Chondrocyte (in vitro differentiated cells): ENCODE data around the gene CKM. TPM values are rescaled to one million over a fixed set of nuclear protein-coding genes. Genes with fewer than 3 reads are reported as not detected.

Source experiments
- DNase-seq: peaks from one replicate; pipeline ENCODE4 v3.0.0; 2021; ENCODE audit warnings: mixed read lengths, low spot score
- H3K27ac Mint-ChIP-seq: one replicate; pipeline ENCODE4 v1.8.0; 2021; ENCODE audit warnings: mild to moderate bottlenecking, moderate library complexity, mixed read lengths; ENCODE audit not compliant: unreplicated experiment
- H3K27me3 Mint-ChIP-seq: 2 replicates; pipeline ENCODE4 v1.8.0; 2021; ENCODE audit warnings: low read depth, mixed read lengths
- H3K36me3 Mint-ChIP-seq: 2 replicates; pipeline ENCODE4 v1.8.0; 2021; ENCODE audit warnings: low read depth, mixed read lengths
- H3K4me1 Mint-ChIP-seq: 2 replicates; pipeline ENCODE4 v1.8.0; 2021; ENCODE audit warnings: low read depth, mild to moderate bottlenecking, mixed read lengths
- H3K4me3 Mint-ChIP-seq: one replicate; pipeline ENCODE4 v1.8.0; 2021; ENCODE audit warnings: mild to moderate bottlenecking, moderate library complexity, mixed read lengths; ENCODE audit not compliant: unreplicated experiment
- H3K9me3 Mint-ChIP-seq: 2 replicates; pipeline ENCODE4 v1.8.0; 2021; ENCODE audit warnings: low read depth, mixed read lengths
- total RNA-seq: library from RNA; stranded (reverse); gene quantifications from 3 replicates; pipeline ENCODE4 v1.2.1, GENCODE V29; 2021
- TF ChIP-seq, protein P1 (sequence below): fragments of 200-600 bp; sonication (generic); IDR thresholded peaks from 2 replicates; pipeline ENCODE4 v1.5.0; 2021; ENCODE audit warnings: antibody characterized with exemption, mild to moderate bottlenecking, moderate library complexity

The CKM gene
- total RNA-seq, 1 donor from 2014 or later = not detected

- H3K36me3 Mint-ChIP-seq = peaks cover 26% of the 10 kb centered on the region
- TF ChIP-seq, protein P1, sequence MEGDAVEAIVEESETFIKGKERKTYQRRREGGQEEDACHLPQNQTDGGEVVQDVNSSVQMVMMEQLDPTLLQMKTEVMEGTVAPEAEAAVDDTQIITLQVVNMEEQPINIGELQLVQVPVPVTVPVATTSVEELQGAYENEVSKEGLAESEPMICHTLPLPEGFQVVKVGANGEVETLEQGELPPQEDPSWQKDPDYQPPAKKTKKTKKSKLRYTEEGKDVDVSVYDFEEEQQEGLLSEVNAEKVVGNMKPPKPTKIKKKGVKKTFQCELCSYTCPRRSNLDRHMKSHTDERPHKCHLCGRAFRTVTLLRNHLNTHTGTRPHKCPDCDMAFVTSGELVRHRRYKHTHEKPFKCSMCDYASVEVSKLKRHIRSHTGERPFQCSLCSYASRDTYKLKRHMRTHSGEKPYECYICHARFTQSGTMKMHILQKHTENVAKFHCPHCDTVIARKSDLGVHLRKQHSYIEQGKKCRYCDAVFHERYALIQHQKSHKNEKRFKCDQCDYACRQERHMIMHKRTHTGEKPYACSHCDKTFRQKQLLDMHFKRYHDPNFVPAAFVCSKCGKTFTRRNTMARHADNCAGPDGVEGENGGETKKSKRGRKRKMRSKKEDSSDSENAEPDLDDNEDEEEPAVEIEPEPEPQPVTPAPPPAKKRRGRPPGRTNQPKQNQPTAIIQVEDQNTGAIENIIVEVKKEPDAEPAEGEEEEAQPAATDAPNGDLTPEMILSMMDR = no peak
- no peak overlapping the region for H3K4me3 Mint-ChIP-seq
- no peaks in the 10 kb centered on the region for H3K27me3 Mint-ChIP-seq
- no peaks in the 10 kb centered on the region for H3K4me1 Mint-ChIP-seq
- no peak for DNase-seq
- H3K9me3 Mint-ChIP-seq = no peaks in the 10 kb centered on the region
- H3K27ac Mint-ChIP-seq = no peak overlapping the region
Observed at GRCh38 chr19:45352471-45352870, 29.8 kb upstream of the CKM start.

GRCh38 chr19:45352062-45352461 is 29.4 kb upstream of the CKM start:
- DNase-seq = peak; percentile 86
- no peaks in the 10 kb centered on the region for H3K27me3 Mint-ChIP-seq
- no peak overlapping the region for H3K27ac Mint-ChIP-seq
- no peak overlapping the region for H3K4me3 Mint-ChIP-seq
- peaks cover 24% of the 10 kb centered on the region for H3K36me3 Mint-ChIP-seq
- TF ChIP-seq, protein P1 = no peak
- no peaks in the 10 kb centered on the region for H3K9me3 Mint-ChIP-seq
- no peaks in the 10 kb centered on the region for H3K4me1 Mint-ChIP-seq

DNA sequence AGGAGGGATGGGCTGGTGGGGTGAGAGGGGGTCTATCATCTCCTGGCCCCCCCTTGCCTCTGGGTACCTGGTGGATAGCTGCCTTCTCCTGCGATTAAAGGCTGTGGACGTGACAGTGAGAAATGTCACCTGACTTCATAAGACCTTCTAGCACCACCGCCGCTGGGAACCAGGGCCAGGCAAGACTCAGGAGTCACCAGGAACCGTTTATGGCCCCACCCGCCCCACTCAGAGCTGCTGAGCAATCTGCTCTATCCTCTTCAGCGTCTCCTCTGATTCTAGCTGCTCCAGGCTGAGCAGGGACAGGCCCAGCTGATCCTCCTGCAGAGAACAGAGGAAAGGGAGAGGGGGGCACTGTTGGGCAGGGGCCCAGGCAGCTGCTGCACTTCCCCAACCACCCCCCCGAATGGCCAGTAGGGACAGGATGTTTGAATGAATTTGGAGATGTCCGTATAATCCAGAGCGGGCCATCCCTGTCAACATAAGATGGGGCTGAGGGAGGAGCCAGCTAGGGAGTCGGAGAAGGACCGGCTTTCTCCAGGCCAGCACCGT is 28.8 kb upstream of the CKM start:
- Mint-ChIP-seq H3K9me3 (no peaks in the 10 kb centered on the region), H3K27me3 (no peaks in the 10 kb centered on the region), H3K36me3 (peaks cover 22% of the 10 kb centered on the region), H3K4me1 (no peaks in the 10 kb centered on the region), H3K27ac (no peak overlapping the region), H3K4me3 (no peak overlapping the region)
- no peak for DNase-seq
- TF ChIP-seq, protein P1 = no peak

GRCh38 chr19:45350477-45351058 is 27.9 kb upstream of the CKM start:
- H3K4me3 Mint-ChIP-seq = no peak overlapping the region
- H3K9me3 Mint-ChIP-seq = no peaks in the 10 kb centered on the region
- DNase-seq = no peak
- TF ChIP-seq, protein P1 = no peak
- H3K4me1 Mint-ChIP-seq = no peaks in the 10 kb centered on the region
- H3K27ac Mint-ChIP-seq = no peak overlapping the region
- H3K36me3 Mint-ChIP-seq = peaks cover 22% of the 10 kb centered on the region
- H3K27me3 Mint-ChIP-seq = no peaks in the 10 kb centered on the region

GRCh38 chr19:45349430-45349941 is 26.8 kb upstream of the CKM start:
- Mint-ChIP-seq H3K9me3 (no peaks in the 10 kb centered on the region), H3K27ac (no peak overlapping the region), H3K4me1 (no peaks in the 10 kb centered on the region), H3K36me3 (peaks cover 18% of the 10 kb centered on the region), H3K4me3 (no peak overlapping the region), H3K27me3 (peaks cover 2% of the 10 kb centered on the region)
- DNase-seq = no peak
- TF ChIP-seq, protein P1 = no peak
